GM12801 (cell line): ENCODE data around the gene LMBRD1.

Experiments
- CTCF ChIP-seq: IDR thresholded peaks from one replicate; pipeline ENCODE4 v1.5.1; 2011; ENCODE audit warnings: control low read depth; ENCODE audit not compliant: insufficient read length; ENCODE audit errors: extremely low read depth

Gene LMBRD1

GRCh38 chr6:69796642-69797390, at the start of gene LMBRD1:
TSS of gene LMBRD1 (minus strand) at chr6:69797010. CDS start at chr6:69796881, 129 bp downstream.
- no peak for TF ChIP-seq CTCF

- TF ChIP-seq CTCF, result no peak
These were observed 49.5 kb upstream of the LMBRD1 start for GRCh38 chr6:69846312-69846711.

- TF ChIP-seq CTCF, result no peak
These were observed 46.4 kb upstream of the LMBRD1 start for GRCh38 chr6:69843189-69843588.

- TF ChIP-seq CTCF, result no peak
These were observed 45.1 kb upstream of the LMBRD1 start for GRCh38 chr6:69841862-69842261.

- TF ChIP-seq CTCF, result peak; percentile 55
These were observed 38.8 kb upstream of the LMBRD1 start for GRCh38 chr6:69835414-69836179.

- no peak for TF ChIP-seq CTCF
These were observed 35.7 kb upstream of the LMBRD1 start for GRCh38 chr6:69832558-69832957.

GRCh38 chr6:69827276-69827893, 30.6 kb upstream of the LMBRD1 start:
- TF ChIP-seq CTCF, result no peak
